ENCODE data around the gene AKR1B15.

DNA sequence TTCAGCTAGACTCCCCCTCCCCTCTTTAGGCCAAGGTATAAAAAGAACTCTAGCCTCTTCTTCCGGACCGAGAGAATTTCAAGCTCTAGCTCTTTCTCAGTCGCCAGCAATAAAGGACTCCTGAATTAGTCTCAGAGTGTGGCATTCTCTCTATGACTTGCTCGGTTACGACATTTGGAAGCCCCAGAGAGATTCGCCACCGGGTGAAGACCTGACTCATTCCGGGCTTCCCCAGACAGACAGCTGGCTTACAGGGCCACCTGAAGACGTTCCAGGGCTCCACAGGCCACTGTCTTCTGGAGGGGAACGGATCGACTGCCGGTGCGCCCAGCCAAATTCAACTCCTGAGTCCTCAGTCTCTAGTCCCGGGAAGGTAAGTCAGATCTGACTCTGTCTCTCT, at the start of gene AKR1B15:
- TF ChIP-seq POLR2A (IDR thresholded peaks at IDR 0.05; ENCODE audit: low read depth, low read length) (no peak), POLR2AphosphoS5 (IDR thresholded peaks at IDR 0.05; ENCODE audit: low read depth, low read length) (no peak)

All from GM12892 (cell line).